ENCODE results near the gene GALK2. TPM values are rescaled to one million over a fixed set of nuclear protein-coding genes. Genes with fewer than 3 reads are reported as not detected.

The GALK2 gene
- total and polyA plus RNA-seq, 2 experiments from 2014 or later = 11.5 to 23.0 TPM

DNA sequence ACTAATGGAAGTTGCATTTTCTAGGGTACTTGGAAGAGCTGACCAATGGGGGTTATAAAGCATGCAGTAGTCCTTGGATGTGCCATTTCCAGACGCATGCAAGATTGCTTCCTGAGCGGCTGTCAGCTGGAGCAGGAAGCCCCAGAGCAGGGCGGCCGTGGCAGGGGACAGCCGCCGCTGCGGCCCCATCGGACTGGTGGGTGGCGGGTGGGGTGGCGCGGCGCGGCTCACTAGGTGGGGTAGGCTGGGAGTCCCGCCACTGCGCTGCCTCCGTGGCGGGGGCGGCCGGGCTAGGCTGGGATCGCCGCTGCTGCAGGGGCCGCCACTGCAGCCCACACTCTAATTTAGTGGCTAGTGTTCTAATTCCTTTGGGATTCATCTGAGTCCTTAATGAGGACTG is 196.4 kb downstream of the GALK2 start (continued):
- TF ChIP-seq, protein P1, sequence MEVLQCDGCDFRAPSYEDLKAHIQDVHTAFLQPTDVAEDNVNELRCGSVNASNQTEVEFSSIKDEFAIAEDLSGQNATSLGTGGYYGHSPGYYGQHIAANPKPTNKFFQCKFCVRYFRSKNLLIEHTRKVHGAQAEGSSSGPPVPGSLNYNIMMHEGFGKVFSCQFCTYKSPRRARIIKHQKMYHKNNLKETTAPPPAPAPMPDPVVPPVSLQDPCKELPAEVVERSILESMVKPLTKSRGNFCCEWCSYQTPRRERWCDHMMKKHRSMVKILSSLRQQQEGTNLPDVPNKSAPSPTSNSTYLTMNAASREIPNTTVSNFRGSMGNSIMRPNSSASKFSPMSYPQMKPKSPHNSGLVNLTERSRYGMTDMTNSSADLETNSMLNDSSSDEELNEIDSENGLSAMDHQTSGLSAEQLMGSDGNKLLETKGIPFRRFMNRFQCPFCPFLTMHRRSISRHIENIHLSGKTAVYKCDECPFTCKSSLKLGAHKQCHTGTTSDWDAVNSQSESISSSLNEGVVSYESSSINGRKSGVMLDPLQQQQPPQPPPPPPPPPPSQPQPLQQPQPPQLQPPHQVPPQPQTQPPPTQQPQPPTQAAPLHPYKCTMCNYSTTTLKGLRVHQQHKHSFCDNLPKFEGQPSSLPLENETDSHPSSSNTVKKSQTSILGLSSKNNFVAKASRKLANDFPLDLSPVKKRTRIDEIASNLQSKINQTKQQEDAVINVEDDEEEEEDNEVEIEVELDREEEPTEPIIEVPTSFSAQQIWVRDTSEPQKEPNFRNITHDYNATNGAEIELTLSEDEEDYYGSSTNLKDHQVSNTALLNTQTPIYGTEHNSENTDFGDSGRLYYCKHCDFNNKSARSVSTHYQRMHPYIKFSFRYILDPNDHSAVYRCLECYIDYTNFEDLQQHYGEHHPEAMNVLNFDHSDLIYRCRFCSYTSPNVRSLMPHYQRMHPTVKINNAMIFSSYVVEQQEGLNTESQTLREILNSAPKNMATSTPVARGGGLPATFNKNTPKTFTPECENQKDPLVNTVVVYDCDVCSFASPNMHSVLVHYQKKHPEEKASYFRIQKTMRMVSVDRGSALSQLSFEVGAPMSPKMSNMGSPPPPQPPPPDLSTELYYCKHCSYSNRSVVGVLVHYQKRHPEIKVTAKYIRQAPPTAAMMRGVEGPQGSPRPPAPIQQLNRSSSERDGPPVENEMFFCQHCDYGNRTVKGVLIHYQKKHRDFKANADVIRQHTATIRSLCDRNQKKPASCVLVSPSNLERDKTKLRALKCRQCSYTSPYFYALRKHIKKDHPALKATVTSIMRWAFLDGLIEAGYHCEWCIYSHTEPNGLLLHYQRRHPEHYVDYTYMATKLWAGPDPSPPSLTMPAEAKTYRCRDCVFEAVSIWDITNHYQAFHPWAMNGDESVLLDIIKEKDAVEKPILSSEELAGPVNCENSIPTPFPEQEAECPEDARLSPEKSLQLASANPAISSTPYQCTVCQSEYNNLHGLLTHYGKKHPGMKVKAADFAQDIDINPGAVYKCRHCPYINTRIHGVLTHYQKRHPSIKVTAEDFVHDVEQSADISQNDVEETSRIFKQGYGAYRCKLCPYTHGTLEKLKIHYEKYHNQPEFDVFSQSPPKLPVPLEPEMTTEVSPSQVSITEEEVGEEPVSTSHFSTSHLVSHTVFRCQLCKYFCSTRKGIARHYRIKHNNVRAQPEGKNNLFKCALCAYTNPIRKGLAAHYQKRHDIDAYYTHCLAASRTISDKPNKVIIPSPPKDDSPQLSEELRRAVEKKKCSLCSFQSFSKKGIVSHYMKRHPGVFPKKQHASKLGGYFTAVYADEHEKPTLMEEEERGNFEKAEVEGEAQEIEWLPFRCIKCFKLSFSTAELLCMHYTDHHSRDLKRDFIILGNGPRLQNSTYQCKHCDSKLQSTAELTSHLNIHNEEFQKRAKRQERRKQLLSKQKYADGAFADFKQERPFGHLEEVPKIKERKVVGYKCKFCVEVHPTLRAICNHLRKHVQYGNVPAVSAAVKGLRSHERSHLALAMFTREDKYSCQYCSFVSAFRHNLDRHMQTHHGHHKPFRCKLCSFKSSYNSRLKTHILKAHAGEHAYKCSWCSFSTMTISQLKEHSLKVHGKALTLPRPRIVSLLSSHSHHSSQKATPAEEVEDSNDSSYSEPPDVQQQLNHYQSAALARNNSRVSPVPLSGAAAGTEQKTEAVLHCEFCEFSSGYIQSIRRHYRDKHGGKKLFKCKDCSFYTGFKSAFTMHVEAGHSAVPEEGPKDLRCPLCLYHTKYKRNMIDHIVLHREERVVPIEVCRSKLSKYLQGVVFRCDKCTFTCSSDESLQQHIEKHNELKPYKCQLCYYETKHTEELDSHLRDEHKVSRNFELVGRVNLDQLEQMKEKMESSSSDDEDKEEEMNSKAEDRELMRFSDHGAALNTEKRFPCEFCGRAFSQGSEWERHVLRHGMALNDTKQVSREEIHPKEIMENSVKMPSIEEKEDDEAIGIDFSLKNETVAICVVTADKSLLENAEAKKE (CRISPR knock-in tag; IDR thresholded peaks at IDR 0.05) = no peak
- TF ChIP-seq JUNB (IDR thresholded peaks at IDR 0.05; ENCODE audit: unreplicated experiment) (no peak), STAT1 (IDR thresholded peaks at IDR 0.05; ENCODE audit: unreplicated experiment) (no peak), CREB1 (CRISPR knock-in tag; IDR thresholded peaks at IDR 0.05; ENCODE audit: low read depth) (no peak)
- TF ChIP-seq, protein P2, sequence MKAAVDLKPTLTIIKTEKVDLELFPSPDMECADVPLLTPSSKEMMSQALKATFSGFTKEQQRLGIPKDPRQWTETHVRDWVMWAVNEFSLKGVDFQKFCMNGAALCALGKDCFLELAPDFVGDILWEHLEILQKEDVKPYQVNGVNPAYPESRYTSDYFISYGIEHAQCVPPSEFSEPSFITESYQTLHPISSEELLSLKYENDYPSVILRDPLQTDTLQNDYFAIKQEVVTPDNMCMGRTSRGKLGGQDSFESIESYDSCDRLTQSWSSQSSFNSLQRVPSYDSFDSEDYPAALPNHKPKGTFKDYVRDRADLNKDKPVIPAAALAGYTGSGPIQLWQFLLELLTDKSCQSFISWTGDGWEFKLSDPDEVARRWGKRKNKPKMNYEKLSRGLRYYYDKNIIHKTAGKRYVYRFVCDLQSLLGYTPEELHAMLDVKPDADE (IDR thresholded peaks at IDR 0.05) = no peak

DNA sequence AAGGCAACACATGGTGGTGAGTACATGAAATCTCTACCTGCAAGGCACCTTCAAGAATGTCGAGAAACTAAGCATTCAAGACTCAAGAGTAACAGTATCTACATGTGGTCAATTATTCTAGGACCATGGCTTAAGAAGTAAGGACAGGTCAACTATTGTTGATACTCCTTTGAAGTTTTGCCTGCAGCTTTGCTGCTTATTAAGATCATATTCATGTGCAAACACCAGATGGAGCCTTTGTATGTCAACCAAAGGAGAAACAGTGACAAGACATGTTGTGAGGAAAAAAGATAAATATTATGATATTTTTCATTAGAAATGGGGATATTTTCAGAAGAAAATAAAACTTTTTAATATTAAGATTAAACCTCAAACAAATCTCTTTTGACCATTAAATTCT is 200.7 kb downstream of the GALK2 start:
- Mint-ChIP-seq H3K4me3 (no peak overlapping the region), H3K36me3 (ENCODE audit: low read depth) (no peaks in the 10 kb centered on the region), H3K27ac (no peak overlapping the region), H3K27me3 (ENCODE audit: insufficient read depth, low read depth, poor library complexity) (no peaks in the 10 kb centered on the region), H3K9me3 (no peaks in the 10 kb centered on the region), H3K4me1 (peaks cover 12% of the 10 kb centered on the region)
- no peaks in the 10 kb centered on the region for H3K79me2 ChIP-seq (replicated peaks; ENCODE audit: insufficient read depth)
- H3K9me2 ChIP-seq (ENCODE audit: insufficient read depth) = no peaks in the 10 kb centered on the region
- no peaks in the 10 kb centered on the region for H3K36me3 ChIP-seq (ENCODE audit: insufficient read depth)
- H3K27ac ChIP-seq (ENCODE audit: low read depth) = no peak overlapping the region
- H3K4me1 ChIP-seq (ENCODE audit: insufficient read depth) = no peaks in the 10 kb centered on the region
- no peak overlapping the region for H3K4me2 ChIP-seq
- H3K27me3 ChIP-seq (ENCODE audit: insufficient read depth) = no peaks in the 10 kb centered on the region
- no peaks in the 10 kb centered on the region for H4K20me1 ChIP-seq (replicated peaks; ENCODE audit: insufficient read depth)
- TF ChIP-seq, protein P2 (IDR thresholded peaks at IDR 0.05) = no peak
- no peak for TF ChIP-seq CREB1 (CRISPR knock-in tag; IDR thresholded peaks at IDR 0.05; ENCODE audit: low read depth)
- TF ChIP-seq JUNB (IDR thresholded peaks at IDR 0.05; ENCODE audit: unreplicated experiment) = no peak
- no peak for TF ChIP-seq POLR2AphosphoS5 (IDR thresholded peaks at IDR 0.05; ENCODE audit: low read depth)
- TF ChIP-seq, protein P3, sequence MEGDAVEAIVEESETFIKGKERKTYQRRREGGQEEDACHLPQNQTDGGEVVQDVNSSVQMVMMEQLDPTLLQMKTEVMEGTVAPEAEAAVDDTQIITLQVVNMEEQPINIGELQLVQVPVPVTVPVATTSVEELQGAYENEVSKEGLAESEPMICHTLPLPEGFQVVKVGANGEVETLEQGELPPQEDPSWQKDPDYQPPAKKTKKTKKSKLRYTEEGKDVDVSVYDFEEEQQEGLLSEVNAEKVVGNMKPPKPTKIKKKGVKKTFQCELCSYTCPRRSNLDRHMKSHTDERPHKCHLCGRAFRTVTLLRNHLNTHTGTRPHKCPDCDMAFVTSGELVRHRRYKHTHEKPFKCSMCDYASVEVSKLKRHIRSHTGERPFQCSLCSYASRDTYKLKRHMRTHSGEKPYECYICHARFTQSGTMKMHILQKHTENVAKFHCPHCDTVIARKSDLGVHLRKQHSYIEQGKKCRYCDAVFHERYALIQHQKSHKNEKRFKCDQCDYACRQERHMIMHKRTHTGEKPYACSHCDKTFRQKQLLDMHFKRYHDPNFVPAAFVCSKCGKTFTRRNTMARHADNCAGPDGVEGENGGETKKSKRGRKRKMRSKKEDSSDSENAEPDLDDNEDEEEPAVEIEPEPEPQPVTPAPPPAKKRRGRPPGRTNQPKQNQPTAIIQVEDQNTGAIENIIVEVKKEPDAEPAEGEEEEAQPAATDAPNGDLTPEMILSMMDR (conservative IDR thresholded peaks at IDR 0.05; ENCODE audit: low read depth in 2 of 2) = no peak
- no peak for TF ChIP-seq ZNF331 (CRISPR knock-in tag; IDR thresholded peaks at IDR 0.05; ENCODE audit: low read depth)
- TF ChIP-seq ZNF114 (CRISPR knock-in tag; IDR thresholded peaks at IDR 0.05) = no peak
- ATAC-seq (no peak), DNase-seq (ENCODE audit: low spot score) (no peak)
- no peak overlapping the region for H2AFZ ChIP-seq
- H3F3A ChIP-seq (replicated peaks; ENCODE audit: low read depth) = no peaks in the 10 kb centered on the region
- H3K4me3 ChIP-seq = no peak overlapping the region
